ENCODE results near the gene MGAT3.

GRCh38 chr22:39429186-39429585, 27.6 kb upstream of the MGAT3 start:
- TF ChIP-seq CTCF (IDR thresholded peaks at IDR 0.05): no peak
- TF ChIP-seq POLR2A (IDR thresholded peaks at IDR 0.05): no peak

Measured in thyroid gland (tissue), 4 donors.